K562 (cell line): Measurements from ENCODE around the gene RYR1. TPM values are rescaled to one million over a fixed set of nuclear protein-coding genes. Genes with fewer than 3 reads are reported as not detected.

ENCODE experiments used
- ARID1B ChIP-seq: fragments of 450-650 bp; IDR thresholded peaks from 2 replicates; pipeline ENCODE4 v1.6.1; 2016; ENCODE audit warnings: antibody characterized with exemption, mild to moderate bottlenecking, inconsistent platforms
- ATF2 ChIP-seq: sonication (generic); formaldehyde crosslinking; IDR thresholded peaks from 2 replicates; pipeline ENCODE4 v1.8.1; 2022; ENCODE audit warnings: missing genetic modification reagents
- CBX3 ChIP-seq, 2 experiments: IDR thresholded peaks; 1 replicate in 1 of 2; 2 replicates in 1 of 2; pipeline ENCODE4 v1.6.1; 2012; ENCODE audit warnings: inconsistent platforms in 2 of 2, low read length in 2 of 2, borderline replicate concordance in 1 of 2, control low read depth in 1 of 2
- HDAC2 ChIP-seq: fragments of 450-650 bp; IDR thresholded peaks from 2 replicates; pipeline ENCODE4 v1.6.1; 2016; ENCODE audit warnings: mild to moderate bottlenecking
- MITF ChIP-seq: IDR thresholded peaks from 2 replicates; pipeline ENCODE4 v1.6.1; 2014; ENCODE audit warnings: antibody characterized with exemption
- NFE2L1 ChIP-seq: fragments of 450-650 bp; IDR thresholded peaks from 2 replicates; pipeline ENCODE4 v1.6.1; 2016; ENCODE audit warnings: missing genetic modification characterization, low read depth, mild to moderate bottlenecking, missing compliant biosample characterization, moderate library complexity, borderline replicate concordance
- PTTG1 ChIP-seq: fragments of 450-650 bp; IDR thresholded peaks from 2 replicates; pipeline ENCODE4 v1.6.1; 2016; ENCODE audit warnings: low read depth, mild to moderate bottlenecking, missing genetic modification characterization, missing compliant biosample characterization
- RBM25 ChIP-seq: fragments of 200-400 bp; formaldehyde crosslinking; IDR thresholded peaks from 2 replicates; pipeline ENCODE4 v1.6.1; 2018; ENCODE audit warnings: low read length, low read depth, moderate library complexity; ENCODE audit not compliant: severe bottlenecking
- THAP12 ChIP-seq: fragments of 250-450 bp; sonication (Bioruptor Pico); IDR thresholded peaks from 2 replicates; pipeline ENCODE4 v1.9.0; 2021; ENCODE audit warnings: mild to moderate bottlenecking, inconsistent platforms
- TSHZ1 ChIP-seq: fragments of 250-450 bp; sonication (Bioruptor Pico); IDR thresholded peaks from 2 replicates; pipeline ENCODE4 v1.4.0; 2020; ENCODE audit warnings: mild to moderate bottlenecking, moderate library complexity
- ZBED1 ChIP-seq: IDR thresholded peaks from 2 replicates; pipeline ENCODE4 v1.6.1; 2014
- polyA plus RNA-seq, 8 experiments: library from polyadenylated mRNA; depleted of rRNA in 4 of 8; stranded (reverse) in 5 of 8; unstranded in 3 of 8; fragments of >200 nt; fragmentation: Nextera tagmentation in 2 of 8; fragmentation: Illumina TruSeq in 1 of 8; extraction: Ambion mirVana in 2 of 8; extraction: Trizol in 1 of 8; gene quantifications; 2 replicates each; pipeline versions ENCODE4 v1.2.1 to v1.2.3, GENCODE V29; 2011 to 2014; ENCODE audit warnings: inconsistent platforms in 1 of 8, missing spikeins in 1 of 8
- total RNA-seq, 7 experiments: library from RNA; depleted of rRNA in 6 of 7; stranded (reverse); fragments of >200 nt in 6 of 7; fragmentation: Illumina TruSeq in 2 of 7; extraction: Trizol in 2 of 7; gene quantifications; 2 replicates each; pipeline versions ENCODE4 v1.2.1 to v1.2.3, GENCODE V29; 2011 to 2021; ENCODE audit warnings: low replicate concordance in 1 of 7
- TF ChIP-seq, protein P1 (sequence below), 3 experiments: fragments of 200-800 bp in 1 of 3; fragments of 250-450 bp in 1 of 3; fragments of 450-650 bp in 1 of 3; sonication (Bioruptor Pico) in 1 of 3; sonication (Bioruptor generic) in 1 of 3; formaldehyde crosslinking in 1 of 3; IDR thresholded peaks; 2 replicates each; pipeline versions ENCODE4 v1.6.1 to v1.8.0; 2016 to 2022; ENCODE audit warnings: mild to moderate bottlenecking in 2 of 3, missing genetic modification characterization in 2 of 3, missing compliant biosample characterization in 1 of 3, moderate library complexity in 1 of 3

The RYR1 gene
- total and polyA plus RNA-seq, 9 of the 15 experiments (the other 6 are each of a cell fraction or from before 2014, with no cell fraction given): 0.11 to 7.4 (median 3.7) TPM

DNA sequence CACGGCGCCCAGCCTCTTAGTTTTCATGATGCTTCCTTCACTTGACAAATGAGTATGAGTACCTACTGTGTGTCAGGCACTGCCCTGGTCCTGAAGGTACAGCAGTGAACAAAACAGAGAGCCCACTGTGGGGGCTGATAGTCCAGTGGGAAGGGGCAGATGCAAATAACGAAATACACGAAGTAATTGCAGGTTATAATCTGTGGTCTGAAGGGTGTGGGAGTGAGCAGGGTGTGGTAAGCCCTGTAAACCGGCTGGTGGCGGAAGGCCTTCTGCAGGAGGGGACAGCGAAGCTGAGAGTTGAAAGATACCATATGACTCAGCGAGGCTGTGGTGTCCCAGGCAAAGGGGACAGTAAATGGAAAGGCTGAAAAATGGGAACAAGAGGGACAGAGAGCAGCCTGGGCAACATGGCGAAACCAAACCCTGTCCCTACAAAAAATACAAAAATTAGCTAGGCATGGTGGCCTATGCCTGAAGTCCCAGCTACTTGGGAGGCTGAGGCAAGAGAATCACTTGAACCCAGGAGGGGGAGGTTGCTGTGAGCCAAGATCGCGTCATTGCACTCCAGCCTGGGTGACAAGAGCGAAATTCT, 123.8 kb downstream of the RYR1 start (continued):
- TF ChIP-seq NFE2L1 (tag) (no peak), TSHZ1 (CRISPR knock-in tag) (no peak), CBX3 (IDR thresholded peaks at IDR 0.05; ENCODE audit: borderline replicate concordance in 1 of 2, low read length in 2 of 2) (no peak; a peak in 1 of 3 replicates), RBM25 (no peak), ZBED1 (no peak), ATF2 (CRISPR knock-in tag) (no peak), THAP12 (CRISPR knock-in tag) (no peak), HDAC2 (peak; percentile 91), MITF (peak; percentile 14; the same call in 1 of the 2 replicates), ARID1B (peak; percentile 92), PTTG1 (tag) (no peak)
- TF ChIP-seq, protein P1, sequence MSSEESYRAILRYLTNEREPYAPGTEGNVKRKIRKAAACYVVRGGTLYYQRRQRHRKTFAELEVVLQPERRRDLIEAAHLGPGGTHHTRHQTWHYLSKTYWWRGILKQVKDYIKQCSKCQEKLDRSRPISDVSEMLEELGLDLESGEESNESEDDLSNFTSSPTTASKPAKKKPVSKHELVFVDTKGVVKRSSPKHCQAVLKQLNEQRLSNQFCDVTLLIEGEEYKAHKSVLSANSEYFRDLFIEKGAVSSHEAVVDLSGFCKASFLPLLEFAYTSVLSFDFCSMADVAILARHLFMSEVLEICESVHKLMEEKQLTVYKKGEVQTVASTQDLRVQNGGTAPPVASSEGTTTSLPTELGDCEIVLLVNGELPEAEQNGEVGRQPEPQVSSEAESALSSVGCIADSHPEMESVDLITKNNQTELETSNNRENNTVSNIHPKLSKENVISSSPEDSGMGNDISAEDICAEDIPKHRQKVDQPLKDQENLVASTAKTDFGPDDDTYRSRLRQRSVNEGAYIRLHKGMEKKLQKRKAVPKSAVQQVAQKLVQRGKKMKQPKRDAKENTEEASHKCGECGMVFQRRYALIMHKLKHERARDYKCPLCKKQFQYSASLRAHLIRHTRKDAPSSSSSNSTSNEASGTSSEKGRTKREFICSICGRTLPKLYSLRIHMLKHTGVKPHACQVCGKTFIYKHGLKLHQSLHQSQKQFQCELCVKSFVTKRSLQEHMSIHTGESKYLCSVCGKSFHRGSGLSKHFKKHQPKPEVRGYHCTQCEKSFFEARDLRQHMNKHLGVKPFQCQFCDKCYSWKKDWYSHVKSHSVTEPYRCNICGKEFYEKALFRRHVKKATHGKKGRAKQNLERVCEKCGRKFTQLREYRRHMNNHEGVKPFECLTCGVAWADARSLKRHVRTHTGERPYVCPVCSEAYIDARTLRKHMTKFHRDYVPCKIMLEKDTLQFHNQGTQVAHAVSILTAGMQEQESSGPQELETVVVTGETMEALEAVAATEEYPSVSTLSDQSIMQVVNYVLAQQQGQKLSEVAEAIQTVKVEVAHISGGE (CRISPR knock-in tag; IDR thresholded peaks at IDR 0.05): no peak
